Common myeloid progenitor, CD34-positive (primary cell): Measurements from ENCODE around the gene NOTCH2.

Experiments used
- CTCF ChIA-PET: fragments of 350-600 bp; sonication (Branson Sonifier 250); formaldehyde crosslinking; loops from one replicate; lab custom pipeline; 2021; ENCODE audit warnings: antibody characterized with exemption; lab: Charles Lee
- POLR2A ChIA-PET: fragments of 350-600 bp; sonication (Branson Sonifier 250); formaldehyde crosslinking; loops from one replicate; lab custom pipeline; 2021; ENCODE audit warnings: antibody characterized with exemption; lab: Charles Lee
- DNase-seq, 3 donors: peaks; one replicate each; pipeline versions ENCODE4 v3.0.0 to v3.0.0-alpha.2; 2013
- H3K27ac ChIP-seq, 2 experiments: 1 replicate in 1 of 2; 2 replicates in 1 of 2; pipeline ENCODE4 v1.7.0; 2013; ENCODE audit warnings: inconsistent platforms in 2 of 2, low read length in 2 of 2, mild to moderate bottlenecking in 2 of 2, low read depth in 1 of 2, moderate library complexity in 1 of 2; ENCODE audit not compliant: severe bottlenecking in 2 of 2, insufficient read depth in 1 of 2, poor library complexity in 1 of 2
- H3K27me3 ChIP-seq, 5 experiments: replicated peaks in 2 of 5; 1 replicate in 3 of 5; 2 replicates in 2 of 5; pipeline versions ENCODE4 v1.6.1 to v1.7.0; 2013; ENCODE audit warnings: low read length in 4 of 5, mild to moderate bottlenecking in 2 of 5, moderate library complexity in 2 of 5, inconsistent platforms in 1 of 5; ENCODE audit not compliant: insufficient read depth in 5 of 5, control insufficient read depth in 4 of 5
- H3K36me3 ChIP-seq, 4 experiments: 1 replicate in 2 of 4; 2 replicates in 2 of 4; pipeline versions ENCODE4 v1.6.1 to v1.7.0; 2013; ENCODE audit warnings: low read length in 3 of 4, control low read depth in 1 of 4, mild to moderate bottlenecking in 1 of 4; ENCODE audit not compliant: control insufficient read depth in 4 of 4, insufficient read depth in 4 of 4
- H3K4me1 ChIP-seq, 4 experiments: 1 replicate in 3 of 4; 2 replicates in 1 of 4; pipeline versions ENCODE4 v1.6.1 to v1.7.1; 2013; ENCODE audit warnings: low read length in 3 of 4, mild to moderate bottlenecking in 3 of 4, control low read depth in 1 of 4, inconsistent platforms in 1 of 4, moderate library complexity in 1 of 4; ENCODE audit not compliant: control insufficient read depth in 4 of 4, insufficient read depth in 4 of 4; ENCODE audit errors: control extremely low read depth in 1 of 4
- H3K4me3 ChIP-seq, 7 experiments: 1 replicate in 4 of 7; 2 replicates in 3 of 7; pipeline versions ENCODE4 v1.5.1 to v1.7.0; 2013; ENCODE audit warnings: mild to moderate bottlenecking in 7 of 7, low read length in 6 of 7, moderate library complexity in 6 of 7, inconsistent platforms in 2 of 7, low read depth in 2 of 7, control low read depth in 1 of 7; ENCODE audit not compliant: insufficient read depth in 4 of 7, control insufficient read depth in 1 of 7; ENCODE audit errors: extremely low read depth in 1 of 7
- H3K9me3 ChIP-seq, 5 experiments: 1 replicate in 4 of 5; 2 replicates in 1 of 5; pipeline versions ENCODE4 v1.6.1 to v1.7.1; 2013; ENCODE audit warnings: low read length in 4 of 5, mild to moderate bottlenecking in 2 of 5, inconsistent platforms in 1 of 5, low read depth in 1 of 5, moderate library complexity in 1 of 5; ENCODE audit not compliant: control insufficient read depth in 4 of 5, insufficient read depth in 2 of 5; ENCODE audit errors: control extremely low read depth in 1 of 5
- WGBS: methylation state at CpG from one replicate; pipeline ENCODE4 v1.1.5; 2013; ENCODE audit not compliant: insufficient coverage; 5-methylcytosine and 5-hydroxymethylcytosine counted together

Gene NOTCH2

DNA sequence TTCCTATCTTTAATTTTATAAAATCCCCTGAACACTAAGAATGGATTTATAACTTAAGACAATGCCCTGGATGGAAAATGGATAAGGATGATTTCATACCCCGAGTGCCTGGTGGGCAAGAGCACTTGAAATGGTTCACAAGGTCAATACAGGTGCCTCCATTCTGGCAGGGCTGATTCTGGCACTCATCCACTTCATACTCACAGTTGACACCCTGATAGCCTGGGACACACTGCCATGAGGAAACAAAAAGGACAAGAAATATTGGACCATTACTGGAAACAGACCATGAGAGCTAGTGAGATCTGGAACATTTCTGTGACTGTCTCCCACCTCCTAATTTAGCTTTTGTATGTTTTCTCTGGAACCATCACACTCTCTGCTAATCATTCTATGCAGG is 134.1 kb downstream of the NOTCH2 start:
- ChIA-PET POLR2A (no interaction called here), CTCF (interaction anchor here (1.2 to 3.3 kb wide), 4 partner anchors 14 to 66 kb away, joined by 3 to 20 read pairs (median 3); no protein-coding TSS in a partner anchor)
- WGBS = 100% methylated on average over 1 of the region's 1 CpG
- DNase-seq = no peak
- no peaks in the 10 kb centered on the region for H3K27me3 ChIP-seq
- H3K4me1 ChIP-seq = no peaks in the 10 kb centered on the region
- no peak overlapping the region for H3K27ac ChIP-seq
- H3K4me3 ChIP-seq = no peak overlapping the region
- H3K36me3 ChIP-seq = peaks cover 36 to 75% (median 54%) of the 10 kb centered on the region in 4 experiments
- peaks cover 4 to 27% (median 8%) of the 10 kb centered on the region in 5 experiments for H3K9me3 ChIP-seq

DNA sequence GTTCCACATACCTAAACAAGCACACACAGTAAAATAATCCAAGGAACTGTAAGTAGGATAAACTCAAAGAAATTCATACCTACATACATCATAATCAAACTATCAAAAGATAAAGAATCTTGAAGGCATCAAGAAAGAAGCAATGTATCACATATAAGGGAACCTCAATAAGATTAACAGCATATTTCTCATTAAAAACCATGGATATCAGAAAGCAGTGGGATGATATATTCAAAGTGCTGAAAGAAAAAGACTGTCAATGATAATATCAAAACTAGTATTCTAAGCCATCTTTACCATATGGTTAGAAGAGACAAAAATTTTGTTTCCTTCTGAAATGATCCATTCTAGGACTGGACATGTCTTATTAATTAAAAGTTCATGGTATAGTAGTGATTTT is 136.1 kb downstream of the NOTCH2 start:
- peaks cover 36 to 71% (median 51%) of the 10 kb centered on the region in 4 experiments for H3K36me3 ChIP-seq
- peaks cover 4 to 27% (median 8%) of the 10 kb centered on the region in 5 experiments for H3K9me3 ChIP-seq
- H3K27me3 ChIP-seq = no peaks in the 10 kb centered on the region
- peak overlapping the region in 1 of 7 experiments; percentile 45 for H3K4me3 ChIP-seq
- H3K4me1 ChIP-seq = no peaks in the 10 kb centered on the region
- ChIA-PET CTCF (interaction anchor here (1.1 kb wide), 1 partner anchor 124 kb away, joined by 3 read pairs; no protein-coding TSS in a partner anchor), POLR2A (no interaction called here)
- no peak overlapping the region for H3K27ac ChIP-seq
- DNase-seq = peak in 2 of 3 donors; percentile 3 to 7

DNA sequence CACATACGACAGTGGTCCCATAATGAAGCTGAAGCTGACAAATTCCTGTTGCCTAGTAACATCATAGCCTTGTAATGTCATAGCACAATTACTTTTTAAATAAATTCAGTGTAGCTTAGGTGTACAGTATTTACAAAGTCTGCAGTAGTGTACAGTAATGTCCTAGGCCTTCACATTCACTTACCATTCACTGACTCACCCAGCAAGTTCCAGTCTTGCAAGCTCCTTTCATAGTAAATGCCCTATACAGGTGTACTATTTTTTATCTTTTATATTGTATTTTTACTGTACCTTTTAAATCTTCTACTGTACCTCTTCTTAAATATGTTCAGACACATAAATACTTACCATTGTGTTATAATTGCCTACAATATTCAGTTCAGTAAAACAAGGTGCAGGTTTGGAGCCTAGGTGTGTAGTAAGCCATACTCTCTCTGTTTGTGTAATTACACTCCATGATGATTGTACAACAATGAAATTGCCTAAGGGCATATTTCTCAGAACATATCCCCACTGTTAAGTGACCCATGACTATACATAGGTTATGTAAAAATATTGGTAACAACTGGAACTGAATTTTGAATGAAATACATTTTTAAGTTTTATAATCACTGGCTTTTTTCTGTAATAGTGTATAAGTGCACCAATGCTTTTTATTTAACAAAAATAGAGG is 139.7 kb downstream of the NOTCH2 start:
- H3K27me3 ChIP-seq = no peaks in the 10 kb centered on the region
- 100% methylated on average over 1 of the region's 1 CpG for WGBS
- peaks cover 27 to 69% (median 49%) of the 10 kb centered on the region in 4 experiments for H3K36me3 ChIP-seq
- no peaks in the 10 kb centered on the region for H3K4me1 ChIP-seq
- ChIA-PET CTCF (interaction anchor here (1.2 to 1.7 kb wide), 4 partner anchors 11 to 60 kb away, joined by 4 read pairs; no protein-coding TSS in a partner anchor), POLR2A (no interaction called here)
- H3K27ac ChIP-seq = no peak overlapping the region
- peaks cover 4 to 22% (median 8%) of the 10 kb centered on the region in 5 experiments for H3K9me3 ChIP-seq
- H3K4me3 ChIP-seq = no peak overlapping the region
- no peak for DNase-seq

DNA sequence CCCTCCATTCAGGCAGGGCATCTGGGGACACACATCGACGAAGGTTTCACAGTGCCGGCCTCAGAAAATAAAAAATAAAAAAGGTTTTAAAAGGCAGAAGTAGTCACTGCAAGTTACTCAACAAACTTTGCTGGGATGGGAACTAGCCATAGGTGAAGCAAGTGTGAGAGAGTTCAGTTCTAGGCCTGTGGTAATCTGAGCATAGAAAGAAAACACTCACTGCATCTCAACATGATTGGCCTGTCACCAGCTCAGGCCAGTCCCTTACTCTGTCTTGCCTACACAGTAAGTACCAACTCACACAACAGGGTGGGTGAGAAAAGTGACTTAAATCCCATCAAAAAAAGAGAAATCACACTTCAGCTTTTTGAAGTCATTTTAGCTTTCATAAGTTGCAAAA is 142.9 kb downstream of the NOTCH2 start:
- WGBS = no CpG with 5 or more reads among the region's 3 CpGs
- H3K4me3 ChIP-seq = no peak overlapping the region
- no peaks in the 10 kb centered on the region for H3K27me3 ChIP-seq
- H3K4me1 ChIP-seq = no peaks in the 10 kb centered on the region
- POLR2A ChIA-PET = no interaction called here
- DNase-seq = no peak
- H3K9me3 ChIP-seq = no peaks in the 10 kb centered on the region
- H3K36me3 ChIP-seq = peaks cover 36 to 78% (median 52%) of the 10 kb centered on the region in 4 experiments
- no peak overlapping the region for H3K27ac ChIP-seq
- CTCF ChIA-PET = no interaction called here

DNA sequence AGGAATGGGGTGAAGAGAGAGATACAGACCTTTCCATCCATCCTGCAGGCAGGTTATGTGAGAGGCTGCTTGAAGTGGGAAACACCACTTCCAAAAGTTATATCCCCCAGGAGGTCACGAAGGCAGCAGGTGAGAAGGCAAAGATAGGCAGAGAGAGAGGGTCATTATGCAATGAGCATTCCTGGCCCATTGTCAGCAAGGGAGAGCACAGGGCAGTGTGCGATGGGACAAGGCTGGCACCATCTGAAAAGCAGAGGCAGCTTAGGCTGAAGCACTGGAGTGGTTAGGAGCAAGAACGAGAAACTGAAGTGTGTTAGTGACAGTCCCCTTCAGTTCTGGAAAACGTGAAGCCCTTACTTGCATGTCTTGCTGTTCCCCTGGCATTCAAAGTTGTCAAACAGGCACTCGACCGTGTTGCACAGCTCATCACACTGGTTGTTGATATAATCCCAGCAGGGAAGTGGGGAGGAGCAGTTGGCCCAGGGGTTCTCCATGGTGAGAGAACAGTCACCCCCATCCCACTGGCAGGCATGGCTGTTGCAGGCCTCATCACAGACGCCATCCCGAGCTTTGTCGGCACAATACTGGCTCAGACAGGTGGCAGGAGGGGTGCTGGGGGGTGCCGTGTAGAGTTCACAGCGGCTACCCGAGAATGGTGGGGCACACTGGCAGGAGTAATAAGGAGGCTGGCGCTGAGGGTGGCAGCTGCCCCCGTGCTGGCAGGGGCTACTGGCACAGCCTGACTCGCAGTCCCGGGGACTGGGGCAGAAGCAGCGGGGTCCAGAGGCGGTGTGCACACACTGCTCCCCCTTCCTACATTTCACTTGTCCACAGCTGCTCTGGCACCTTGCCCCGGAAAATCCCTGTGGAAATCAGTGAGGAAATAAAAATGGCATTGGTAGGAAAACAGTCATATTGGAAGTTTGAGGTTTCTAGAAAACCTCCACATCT is 144.2 kb downstream of the NOTCH2 start:
- Histone ChIP-seq H3K9me3 (no peaks in the 10 kb centered on the region), H3K36me3 (peaks cover 48 to 91% (median 62%) of the 10 kb centered on the region in 4 experiments), H3K27me3 (no peaks in the 10 kb centered on the region), H3K27ac (no peak overlapping the region), H3K4me1 (no peaks in the 10 kb centered on the region), H3K4me3 (no peak overlapping the region)
- ChIA-PET POLR2A (no interaction called here), CTCF (interaction anchor here (1.4 to 1.8 kb wide), 2 partner anchors 23 to 117 kb away, joined by 3 to 4 read pairs; no protein-coding TSS in a partner anchor)
- no peak for DNase-seq
- over 99% methylated on average over 10 of the region's 19 CpGs for WGBS

DNA sequence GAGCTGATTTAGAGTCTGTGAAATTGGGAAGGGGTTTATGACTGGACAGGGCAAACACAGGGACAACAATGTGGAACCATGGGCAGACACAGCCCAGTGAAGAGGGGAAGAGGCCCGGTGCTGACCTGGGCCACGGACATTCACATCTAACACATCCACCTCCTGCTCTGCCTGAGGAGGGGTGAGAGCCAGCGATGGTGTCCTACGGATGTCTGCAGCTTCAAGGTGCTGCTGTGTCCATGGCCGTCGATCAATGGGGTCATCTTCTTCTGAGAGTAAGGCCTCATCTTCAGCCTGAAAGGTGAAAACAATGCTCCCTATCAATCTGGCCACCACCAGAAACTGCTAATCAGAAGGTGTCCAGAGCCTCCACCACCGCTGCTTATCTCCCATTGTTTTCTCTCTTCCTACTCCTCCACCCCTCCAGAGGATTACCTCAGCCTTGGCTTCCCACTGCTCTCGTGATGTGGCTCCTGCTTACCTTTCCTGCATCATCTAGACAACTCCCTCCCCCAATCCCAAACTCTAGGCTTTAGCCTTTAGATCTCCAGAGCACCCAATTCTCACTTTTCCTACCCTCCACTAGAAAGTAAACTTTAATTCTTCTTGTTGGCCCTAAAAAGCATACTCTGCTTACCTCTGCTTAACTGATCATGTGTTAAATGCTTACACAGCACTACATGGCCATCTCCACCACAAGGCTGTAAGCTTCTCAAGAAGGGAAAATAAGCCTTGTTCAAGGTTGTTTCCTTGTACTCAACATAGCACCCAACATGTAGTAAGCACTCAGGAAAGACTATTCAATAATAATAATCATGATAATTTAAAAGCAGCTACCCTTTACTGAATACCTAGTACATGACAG is 149.1 kb downstream of the NOTCH2 start:
- 93% methylated on average over 6 of the region's 8 CpGs for WGBS
- CTCF ChIA-PET = no interaction called here
- DNase-seq = no peak
- Histone ChIP-seq H3K9me3 (no peaks in the 10 kb centered on the region), H3K4me3 (no peak overlapping the region), H3K27me3 (no peaks in the 10 kb centered on the region), H3K27ac (no peak overlapping the region), H3K4me1 (no peaks in the 10 kb centered on the region), H3K36me3 (peaks cover 59 to 97% (median 74%) of the 10 kb centered on the region in 4 experiments)
- POLR2A ChIA-PET = no interaction called here
